HG03520 (cell line): ENCODE measurements around the gene TPSB2.
"Not testable (repeated sequence)": the region's sequence is repeated elsewhere in the genome, so short reads cannot be mapped to it uniquely, and the experiment has no call there.

ENCODE experiments used
- ATAC-seq: cut with Tn5 transposase; IDR thresholded peaks from one replicate; pipeline ENCODE4 v1.9.1; 2021; ENCODE audit warnings: mild to moderate bottlenecking, moderate library complexity; ENCODE audit not compliant: unreplicated experiment

Gene TPSB2

DNA sequence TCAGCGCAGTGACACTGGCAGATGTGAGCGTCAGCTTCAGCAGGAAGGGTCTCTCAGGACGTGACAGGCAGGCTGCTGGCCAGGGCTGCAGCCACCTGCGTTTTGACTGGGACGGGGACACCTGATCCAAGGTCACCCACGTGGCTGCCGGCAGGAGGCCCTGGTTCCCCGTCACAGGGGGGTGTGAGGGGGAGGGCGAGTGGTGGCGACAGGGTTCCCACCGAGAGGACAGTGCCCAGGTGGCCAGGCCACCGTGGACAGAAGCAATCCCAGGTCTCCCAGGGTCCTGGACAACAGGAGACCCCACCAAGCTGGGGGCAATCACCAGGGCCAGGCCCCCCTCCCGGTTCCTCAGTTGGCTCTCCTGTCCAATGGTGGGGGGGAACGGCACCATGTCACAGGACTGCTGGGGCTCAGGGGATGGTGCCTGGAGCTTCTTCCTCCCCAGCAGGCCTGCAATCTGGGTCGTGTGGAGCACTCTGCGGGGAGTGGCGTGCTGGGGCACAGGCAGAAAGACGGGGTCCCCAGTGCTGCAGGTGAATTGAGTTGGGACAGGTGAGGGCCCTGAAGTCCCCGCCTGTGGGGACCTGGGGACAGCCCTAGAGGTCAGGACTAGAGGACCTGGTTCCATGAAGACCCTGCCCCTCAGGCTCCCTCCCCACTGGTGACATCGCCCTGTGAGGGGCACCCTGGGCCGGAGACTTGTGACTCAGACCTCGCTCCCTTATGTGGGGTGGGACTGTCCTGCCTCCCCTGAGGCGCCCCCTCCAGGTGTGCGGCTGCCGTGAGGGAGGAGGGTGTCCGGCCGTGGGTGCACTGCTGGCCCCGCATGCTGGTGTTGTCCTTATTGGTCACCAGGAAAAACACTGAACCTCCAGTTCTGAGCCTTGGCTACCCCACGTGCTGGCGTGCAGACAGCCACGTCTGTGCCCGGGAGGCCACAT lies 14.2 kb upstream of the TPSB2 start:
- not testable (repeated sequence) for ATAC-seq

DNA sequence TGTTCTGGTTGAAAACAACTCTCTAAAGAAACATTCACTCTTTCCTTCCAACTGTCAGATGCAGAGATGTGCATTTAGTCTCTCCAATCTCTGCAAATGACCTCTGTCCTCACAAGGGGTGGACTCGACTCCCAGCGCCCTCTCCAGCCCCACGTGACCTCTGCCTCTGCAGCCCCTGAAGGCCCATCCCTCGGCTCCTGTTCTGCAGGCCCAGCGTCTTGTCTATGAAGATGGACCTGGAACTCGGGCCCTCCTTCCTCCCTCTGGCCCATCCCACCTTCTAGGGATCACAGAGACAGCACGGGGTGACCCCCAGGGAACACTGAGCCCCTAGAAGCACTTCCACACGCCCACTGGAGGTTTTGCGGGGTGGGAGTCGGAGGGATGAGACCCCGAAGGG lies 13.4 kb upstream of the TPSB2 start:
- not testable (repeated sequence) for ATAC-seq

DNA sequence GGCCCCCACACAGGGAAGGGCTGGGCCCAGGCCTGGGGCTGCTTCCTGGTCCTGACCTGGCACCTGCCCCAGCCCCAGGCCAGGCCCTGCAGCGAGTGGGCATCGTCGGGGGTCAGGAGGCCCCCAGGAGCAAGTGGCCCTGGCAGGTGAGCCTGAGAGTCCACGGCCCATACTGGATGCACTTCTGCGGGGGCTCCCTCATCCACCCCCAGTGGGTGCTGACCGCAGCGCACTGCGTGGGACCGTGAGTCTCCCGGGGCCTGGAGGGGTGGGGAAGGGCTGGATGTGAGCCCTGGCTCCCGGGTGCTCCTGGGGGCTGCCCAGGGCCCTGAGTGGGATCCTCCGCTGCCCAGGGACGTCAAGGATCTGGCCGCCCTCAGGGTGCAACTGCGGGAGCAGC lies 11.1 kb upstream of the TPSB2 start:
- ATAC-seq = not testable (repeated sequence)

DNA sequence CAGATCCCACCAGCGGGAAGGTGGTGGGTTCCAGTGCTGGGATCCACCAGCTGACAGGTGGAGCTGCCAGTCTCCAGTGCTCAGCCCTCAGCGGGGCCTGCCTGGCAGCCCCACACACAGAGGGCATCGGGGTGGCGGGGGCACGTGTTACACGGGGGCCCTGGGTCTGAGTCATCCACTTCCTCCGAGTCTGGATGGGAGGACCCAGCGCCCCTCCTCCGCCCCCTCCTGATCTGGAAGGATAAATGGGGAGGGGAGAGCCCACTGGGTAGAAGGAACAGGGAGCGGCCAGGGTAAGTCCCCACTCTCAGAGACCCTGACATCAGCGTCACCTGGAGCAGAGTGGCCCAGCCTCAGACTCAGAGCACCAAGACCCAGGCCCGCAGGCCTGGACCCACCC lies 10.5 kb upstream of the TPSB2 start, which contains the start of gene TPSAB1:
Gene TPSAB1, plus strand, starts transcription at position 270 of the 400 bp plus-strand sequence. CDS start 234 bp downstream, outside the sequence.
- not testable (repeated sequence) for ATAC-seq

DNA sequence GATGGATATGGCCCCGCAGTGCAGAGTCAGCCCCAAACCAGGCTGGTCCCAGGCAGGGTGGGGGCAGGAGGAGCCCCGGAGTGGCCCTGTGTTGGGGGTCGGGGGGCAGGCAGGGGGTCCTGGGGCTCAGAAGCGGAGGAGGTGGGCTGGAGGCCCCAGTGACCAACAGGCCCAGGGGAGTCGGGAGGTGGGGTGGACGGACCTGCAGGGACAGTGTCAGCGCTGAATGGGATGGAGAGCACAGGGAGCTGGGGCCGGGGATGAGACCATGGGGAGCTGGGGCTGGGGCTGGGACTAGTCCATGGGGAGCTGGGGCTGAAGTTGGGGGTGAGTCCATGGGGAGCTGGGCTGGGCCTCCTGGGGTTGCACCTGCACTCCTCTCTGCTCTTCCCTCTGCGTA lies 9.6 kb upstream of the TPSB2 start:
- not testable (repeated sequence) for ATAC-seq

DNA sequence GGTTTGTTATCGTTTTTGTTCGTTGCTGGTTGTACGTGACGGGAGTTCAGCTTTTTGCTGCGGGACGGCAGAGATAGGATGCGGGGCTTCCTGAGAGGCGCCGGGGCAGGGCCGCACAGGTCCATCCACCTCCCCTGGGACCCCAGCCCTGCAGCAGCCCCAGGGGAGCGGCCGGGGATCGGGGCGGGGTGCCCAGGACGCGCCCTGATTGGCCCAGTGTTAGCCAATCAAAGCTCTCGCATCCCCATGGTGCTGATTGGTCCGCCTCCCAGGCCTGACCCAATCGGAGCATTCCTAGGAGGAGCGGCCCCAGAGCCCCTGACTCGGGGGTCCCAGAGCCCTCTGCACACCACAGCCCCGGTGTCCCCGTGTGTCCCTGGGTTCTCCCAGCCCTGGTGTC lies 8.9 kb upstream of the TPSB2 start:
- ATAC-seq = not testable (repeated sequence)

DNA sequence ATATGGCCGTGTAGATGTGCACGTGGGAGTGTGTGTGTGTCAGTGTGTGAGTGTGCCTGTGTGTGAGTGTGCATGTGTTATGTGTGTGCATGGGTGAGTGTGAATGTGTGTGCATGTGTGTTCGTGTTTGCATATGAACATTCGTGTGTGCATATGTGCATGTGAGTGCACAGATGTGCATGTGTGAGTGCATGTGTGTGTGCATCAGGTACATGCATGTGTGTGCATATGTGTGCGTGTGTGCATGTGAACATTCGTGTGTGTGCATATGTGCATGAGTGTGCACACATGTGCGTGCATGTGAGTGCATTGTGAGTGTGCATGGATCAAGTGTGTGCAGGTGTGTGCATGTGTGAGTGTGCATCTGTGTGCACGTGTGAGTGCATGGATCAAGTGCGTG lies 8.0 kb upstream of the TPSB2 start:
- no peak for ATAC-seq

DNA sequence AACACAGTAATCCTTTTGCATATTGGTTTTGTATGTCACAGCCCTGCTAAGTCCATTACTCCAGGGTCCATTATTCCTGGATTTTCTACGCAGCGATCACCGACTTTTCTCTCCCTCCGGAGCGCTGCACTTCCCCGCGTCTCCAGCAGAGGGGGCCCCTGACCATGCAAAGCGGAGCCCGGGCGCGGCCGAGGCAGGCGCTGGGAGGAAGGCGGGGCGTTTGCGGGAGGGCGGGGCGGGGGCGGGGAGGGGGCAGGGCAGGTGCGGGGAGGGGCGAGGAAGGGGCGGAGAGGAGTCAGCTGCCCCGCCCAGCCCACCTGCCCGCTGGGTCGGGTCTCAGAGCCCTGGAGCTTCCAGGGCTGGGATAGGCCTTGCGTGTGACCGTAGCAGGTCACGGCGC lies 6.7 kb upstream of the TPSB2 start:
- not testable (repeated sequence) for ATAC-seq

DNA sequence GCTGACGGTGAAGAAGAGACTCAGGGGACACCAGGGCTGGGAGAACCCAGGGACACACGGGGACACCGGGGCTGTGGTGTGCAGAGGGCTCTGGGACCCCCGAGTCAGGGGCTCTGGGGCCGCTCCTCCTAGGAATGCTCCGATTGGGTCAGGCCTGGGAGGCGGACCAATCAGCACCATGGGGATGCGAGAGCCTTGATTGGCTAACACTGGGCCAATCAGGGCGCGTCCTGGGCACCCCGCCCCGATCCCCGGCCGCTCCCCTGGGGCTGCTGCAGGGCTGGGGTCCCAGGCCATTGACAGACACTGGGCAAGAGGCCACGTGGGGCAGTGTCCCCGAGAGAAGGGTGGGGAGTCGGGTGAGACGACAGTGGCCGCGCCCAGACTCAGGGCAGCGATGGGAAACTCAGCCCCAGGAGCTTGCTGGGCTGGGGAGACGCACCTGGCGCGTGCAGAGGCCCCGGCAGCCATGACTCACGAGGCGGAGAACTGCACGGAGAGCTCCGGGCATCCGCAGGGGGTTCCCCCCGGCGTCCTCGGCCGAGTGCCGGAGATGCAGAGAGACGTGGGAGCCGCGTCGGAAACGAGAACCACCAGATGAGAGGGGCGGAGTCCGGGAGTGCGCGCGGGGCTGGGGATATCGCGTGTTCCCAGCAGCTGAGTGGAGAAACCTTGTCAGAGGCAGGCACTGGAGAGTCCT lies 2.2 kb upstream of the TPSB2 start:
- not testable (repeated sequence) for ATAC-seq

DNA sequence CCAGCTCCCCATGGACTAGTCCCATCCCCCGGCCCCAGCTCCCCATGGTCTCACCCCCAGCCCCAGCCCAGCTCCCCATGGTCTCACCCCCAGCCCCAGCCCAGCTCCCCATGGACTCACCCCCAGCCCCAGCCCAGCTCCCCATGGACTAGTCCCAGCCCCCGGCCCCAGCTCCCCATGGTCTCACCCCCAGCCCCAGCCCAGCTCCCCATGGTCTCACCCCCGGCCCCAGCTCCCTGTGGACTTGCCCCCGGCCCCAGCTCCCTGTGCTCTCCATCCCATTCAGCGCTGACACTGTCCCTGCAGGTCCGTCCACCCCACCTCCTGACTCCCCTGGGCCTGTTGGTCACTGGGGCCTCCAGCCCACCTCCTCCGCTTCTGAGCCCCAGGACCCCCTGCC lies 1.3 kb upstream of the TPSB2 start:
- ATAC-seq = not testable (repeated sequence)

DNA sequence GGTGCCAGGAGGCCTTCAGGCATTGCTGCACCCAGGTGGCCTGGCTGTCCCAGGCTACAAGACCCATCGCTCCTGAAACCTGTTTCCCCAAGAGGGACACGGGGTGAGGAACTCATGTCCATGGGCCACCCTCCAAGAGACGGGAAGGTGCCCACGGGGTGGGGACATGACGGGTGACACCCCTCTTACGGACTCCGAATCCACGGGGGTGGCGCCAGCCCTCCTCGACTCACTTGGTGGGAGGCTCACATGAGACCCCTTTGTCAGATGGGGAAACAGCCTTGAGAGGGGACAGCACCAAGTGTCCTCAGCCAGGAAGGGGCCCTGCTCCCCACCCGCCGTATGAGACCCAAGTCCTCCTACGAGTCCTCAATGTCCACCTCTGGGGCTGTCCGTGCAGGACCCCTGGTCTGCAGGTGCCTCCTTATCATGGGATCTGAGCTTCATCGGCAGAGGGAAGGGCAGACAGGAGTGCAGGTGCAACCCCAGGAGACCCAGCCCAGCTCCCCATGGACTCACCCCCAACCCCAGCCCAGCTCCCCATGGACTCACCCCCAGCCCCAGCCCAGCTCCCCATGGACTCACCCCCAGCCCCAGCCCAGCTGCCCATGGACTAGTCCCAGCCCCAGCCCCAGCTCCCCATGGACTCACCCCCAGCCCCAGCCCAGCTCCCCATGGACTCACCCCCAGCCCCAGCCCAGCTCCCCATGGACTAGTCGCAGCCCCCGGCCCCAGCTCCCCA lies 658 bp upstream of the TPSB2 start:
- ATAC-seq = not testable (repeated sequence)

DNA sequence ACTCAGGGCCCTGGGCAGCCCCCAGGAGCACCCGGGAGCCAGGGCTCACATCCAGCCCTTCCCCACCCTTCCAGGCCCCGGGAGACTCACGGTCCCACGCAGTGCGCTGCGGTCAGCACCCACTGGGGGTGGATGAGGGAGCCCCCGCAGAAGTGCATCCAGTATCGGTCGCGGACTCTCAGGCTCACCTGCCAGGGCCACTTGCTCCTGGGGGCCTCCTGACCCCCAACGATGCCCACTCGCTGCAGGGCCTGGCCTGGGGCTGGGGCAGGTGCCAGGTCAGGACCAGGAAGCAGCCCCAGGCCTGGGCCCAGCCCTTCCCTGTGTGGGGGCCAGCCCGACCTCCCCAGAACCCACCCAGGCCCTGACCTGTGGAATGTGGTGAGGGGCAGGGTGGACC lies 508 bp downstream of the TPSB2 start:
- not testable (repeated sequence) for ATAC-seq

DNA sequence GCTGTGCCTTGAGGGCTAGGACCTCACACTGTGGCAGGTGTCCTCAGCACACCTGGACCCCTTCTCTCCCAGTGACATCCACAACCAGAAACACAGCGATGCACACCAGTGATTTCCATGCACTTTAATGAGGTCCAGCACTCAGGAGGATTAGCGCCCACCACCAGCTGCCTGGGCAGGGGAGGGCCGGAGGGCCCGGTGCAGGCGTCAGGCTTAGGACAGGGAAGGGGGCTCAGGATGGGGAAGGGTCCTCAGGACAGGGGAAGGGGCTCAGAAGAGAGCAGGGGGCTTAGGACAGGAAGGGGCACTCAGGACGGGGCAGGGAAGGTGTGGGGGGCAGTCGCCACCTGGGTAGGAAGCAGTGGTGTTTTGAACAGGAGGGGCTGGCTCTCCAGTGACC lies 1.8 kb downstream of the TPSB2 start:
- not testable (repeated sequence) for ATAC-seq

DNA sequence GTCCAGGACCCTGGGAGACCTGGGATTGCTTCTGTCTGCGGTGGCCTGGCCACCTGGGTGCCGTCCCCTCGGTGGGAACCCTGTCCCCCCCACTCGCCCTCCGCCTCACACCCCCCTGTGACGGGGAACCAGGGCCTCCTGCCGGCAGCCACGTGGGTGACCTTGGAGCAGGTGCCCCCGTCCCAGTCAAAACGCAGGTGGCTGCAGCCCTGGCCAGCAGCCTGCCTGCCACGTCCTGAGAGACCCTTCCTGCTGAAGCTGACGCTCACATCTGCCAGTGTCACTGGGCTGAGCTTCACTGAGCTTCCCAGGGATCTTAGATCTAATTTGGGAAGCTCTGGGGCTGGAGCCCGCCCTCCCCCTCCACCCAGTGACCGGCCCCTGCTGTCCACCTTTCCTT lies 3.3 kb downstream of the TPSB2 start:
- not testable (repeated sequence) for ATAC-seq

DNA sequence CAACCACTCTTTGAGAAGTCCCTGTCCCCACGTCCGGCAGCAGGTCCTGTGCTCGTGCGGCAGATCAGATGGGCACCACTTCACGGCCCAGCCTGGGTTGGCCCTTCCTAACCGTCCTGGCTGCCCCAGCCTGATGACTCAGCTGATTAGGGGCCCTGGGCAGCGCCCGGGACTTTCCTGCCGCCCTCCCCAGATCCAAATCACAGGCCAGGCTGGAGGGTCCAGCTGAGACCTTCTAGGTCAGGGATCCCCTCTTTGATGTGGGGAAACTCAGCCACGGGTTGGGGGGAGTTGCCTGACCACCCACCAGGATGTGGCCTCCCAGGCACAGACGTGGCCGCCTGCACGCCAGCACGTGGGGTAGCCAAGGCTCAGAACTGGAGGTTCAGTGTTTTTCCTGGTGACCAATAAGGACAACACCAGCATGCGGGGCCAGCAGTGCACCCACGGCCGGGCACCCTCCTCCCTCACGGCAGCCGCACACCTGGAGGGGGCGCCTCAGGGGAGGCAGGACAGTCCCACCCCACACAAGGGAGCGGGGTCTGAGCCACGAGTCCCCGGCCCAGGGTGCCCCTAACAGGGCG lies 4.2 kb downstream of the TPSB2 start:
- ATAC-seq = not testable (repeated sequence)

DNA sequence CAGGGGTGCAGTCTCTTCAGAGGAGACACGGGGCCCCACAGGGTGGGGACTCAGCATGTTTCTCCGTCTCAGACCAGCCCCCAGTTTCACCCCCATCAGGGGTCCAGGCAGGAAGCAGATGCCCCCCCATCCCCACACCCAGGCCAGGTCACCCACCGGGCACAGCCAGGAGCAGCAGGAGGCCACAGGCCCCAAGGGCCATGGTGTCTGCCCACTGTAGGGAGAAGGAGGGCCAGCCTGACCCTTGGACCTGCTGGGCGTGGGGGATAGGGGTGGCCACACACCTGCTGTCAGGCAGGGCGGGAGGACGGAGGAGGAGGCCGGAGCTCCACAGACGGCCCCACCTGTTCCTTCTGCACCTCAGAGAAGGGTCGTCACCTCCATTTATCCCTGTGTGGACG lies 4.9 kb downstream of the TPSB2 start, which contains the start of gene TPSG1:
Gene TPSG1, minus strand, starts transcription at position 218 of the 401 bp plus-strand sequence. Its CDS starts 16 bp downstream, at position 202.
- ATAC-seq = no peak

DNA sequence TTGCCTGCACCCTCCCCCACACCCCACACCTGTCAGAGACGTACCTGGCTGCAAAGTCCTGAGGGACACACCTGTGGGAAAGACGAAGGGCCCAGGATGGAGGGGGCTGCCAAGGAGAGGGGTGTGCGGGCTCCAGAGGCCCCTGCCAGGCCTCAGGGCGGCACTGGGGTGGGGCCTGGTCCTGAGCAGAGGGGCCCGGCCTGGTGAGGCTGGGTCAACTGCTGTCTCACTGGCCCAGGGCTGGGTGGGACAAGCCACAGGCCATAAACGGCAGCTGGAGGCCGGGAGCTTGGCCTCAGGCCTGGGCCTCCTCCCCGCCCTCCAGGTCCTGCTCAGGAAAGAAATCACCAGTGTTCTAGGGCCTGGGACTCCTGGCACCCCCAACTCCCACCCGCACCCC lies 5.4 kb downstream of the TPSB2 start:
- ATAC-seq = no peak

DNA sequence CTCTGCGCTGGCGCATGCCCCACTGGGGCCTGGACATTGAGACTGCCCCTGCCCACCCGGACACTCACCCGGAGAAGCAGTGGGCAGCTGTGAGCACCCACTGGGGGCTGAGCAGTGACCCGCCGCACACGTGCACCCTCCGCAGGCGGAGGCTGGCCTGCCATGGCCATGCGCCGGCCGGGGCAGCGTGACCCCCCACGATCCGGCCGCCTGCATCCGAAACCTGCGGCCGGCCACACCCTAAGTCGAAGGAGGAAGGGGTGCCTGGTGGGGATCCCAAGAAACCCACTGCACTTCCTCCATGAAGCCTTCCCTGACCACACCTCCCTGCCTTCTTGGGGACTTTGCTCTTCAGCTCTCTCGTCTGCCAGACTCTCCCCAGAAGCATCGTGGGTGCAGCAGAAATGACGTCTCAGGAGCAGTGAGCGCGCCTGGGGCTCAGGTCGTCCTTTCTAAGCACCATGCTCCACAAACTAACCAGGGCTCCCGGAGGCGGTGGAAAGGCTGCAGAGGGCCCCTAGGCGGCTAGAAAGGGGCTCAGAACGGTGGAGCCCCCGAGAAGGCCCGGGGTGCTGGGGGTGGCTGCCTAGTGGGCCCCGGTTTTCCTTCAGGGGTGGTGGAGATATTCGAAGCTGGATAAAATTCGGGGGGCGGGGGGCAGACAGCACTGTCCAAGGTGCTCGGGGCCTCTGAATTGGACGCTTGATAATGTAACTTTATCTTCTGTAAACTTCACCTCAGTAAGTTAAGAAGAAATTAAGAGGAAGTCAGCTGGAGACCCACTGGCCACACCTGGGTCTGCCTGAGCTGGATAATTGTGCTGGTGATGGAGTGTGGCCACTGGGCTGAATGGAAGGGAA lies 6.4 kb downstream of the TPSB2 start:
- ATAC-seq = no peak

DNA sequence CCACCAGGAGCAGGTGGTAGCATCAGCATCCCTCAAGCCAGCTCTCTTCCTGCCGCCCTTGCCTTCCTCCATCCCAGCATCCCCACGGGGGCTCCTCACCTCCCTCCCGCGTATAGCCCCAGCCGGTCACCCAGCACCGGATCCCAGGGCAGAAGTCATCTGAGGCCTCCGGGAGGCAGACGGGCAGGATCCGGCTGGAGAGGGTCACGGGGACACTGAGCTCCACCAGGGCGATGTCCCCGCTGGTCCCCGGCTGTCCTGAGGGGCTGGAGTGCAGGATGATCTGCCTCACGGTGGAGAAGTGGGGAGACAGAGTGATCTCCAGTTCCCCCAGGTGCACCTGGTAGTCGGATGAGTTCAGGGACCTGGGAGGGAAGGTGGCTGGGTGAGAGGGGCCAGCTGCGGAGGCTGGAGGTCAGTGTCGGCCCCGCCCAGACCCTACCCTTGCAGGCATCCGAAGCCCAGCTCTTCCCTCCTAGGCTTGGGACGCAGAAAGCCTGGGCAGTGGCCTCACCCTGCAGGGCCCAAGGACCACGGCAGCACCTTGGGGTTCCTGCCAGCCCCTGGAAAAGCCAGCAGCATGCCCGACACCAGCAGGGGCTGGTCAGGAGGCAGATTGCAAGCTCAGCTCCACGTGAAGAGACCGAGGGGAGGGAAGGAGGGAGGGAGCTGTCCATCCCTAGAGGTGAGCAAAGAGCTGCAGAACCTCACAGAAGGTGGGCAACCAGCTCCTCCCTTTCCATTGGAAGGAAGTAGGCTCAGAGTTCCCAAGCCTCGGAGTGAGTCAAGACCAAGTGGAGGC lies 7.2 kb downstream of the TPSB2 start:
- ATAC-seq = no peak
